ENCODE measurements around the gene PPP1R12A. TPM values are rescaled to one million over a fixed set of nuclear protein-coding genes. Genes with fewer than 3 reads are reported as not detected.
"Not testable (repeated sequence)": the region's sequence is repeated elsewhere in the genome, so short reads cannot be mapped to it uniquely, and the experiment has no call there.

Gene PPP1R12A
- polyA plus RNA-seq (2013, experiment 1 of 2): 63.6 TPM
- 81.6 TPM for polyA plus RNA-seq (2013, experiment 2 of 2)

DNA sequence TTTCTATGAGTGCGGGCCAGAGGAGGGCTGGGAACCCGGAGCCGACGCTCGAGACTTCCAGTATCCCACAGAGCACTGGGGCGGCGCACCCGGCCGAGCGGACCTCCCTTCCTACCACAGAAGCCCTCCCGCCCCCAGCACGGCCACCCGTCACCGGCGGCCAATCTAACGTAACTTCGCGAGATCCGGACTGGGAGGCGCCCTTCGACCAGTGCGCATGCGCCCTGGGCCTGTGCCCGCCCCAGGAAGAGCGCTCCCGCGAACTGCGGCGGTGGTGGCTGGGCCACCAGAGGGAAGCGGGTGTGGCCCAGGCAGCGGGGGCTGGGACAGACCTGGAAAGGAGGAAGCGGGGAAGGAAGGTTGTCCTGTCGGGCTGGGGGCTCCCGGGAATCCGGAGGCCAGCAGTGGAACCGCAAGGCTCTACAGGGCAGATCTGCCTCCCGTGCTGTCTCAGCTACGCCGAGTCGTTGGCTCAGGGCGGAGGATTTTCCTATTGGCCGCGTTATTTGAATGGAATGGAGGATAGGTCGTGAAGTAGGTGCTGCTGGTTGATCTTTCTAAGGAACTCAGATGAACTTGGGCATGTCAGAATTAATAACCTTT lies at the start of gene PPP1R12A:
TSS of gene PPP1R12A (minus strand) at position 77 of the 603 bp plus-strand sequence. CDS start 166 bp downstream, outside the sequence.
- peaks cover 7% of the 10 kb centered on the region for H3K4me1 ChIP-seq (ENCODE audit: control insufficient read depth, insufficient read depth, low read length, poor library complexity, severe bottlenecking)
- WGBS, 2 experiments (ENCODE audit: insufficient coverage in 2 of 2): 0% methylated on average over 18 to 39 of the region's 44 CpGs

DNA sequence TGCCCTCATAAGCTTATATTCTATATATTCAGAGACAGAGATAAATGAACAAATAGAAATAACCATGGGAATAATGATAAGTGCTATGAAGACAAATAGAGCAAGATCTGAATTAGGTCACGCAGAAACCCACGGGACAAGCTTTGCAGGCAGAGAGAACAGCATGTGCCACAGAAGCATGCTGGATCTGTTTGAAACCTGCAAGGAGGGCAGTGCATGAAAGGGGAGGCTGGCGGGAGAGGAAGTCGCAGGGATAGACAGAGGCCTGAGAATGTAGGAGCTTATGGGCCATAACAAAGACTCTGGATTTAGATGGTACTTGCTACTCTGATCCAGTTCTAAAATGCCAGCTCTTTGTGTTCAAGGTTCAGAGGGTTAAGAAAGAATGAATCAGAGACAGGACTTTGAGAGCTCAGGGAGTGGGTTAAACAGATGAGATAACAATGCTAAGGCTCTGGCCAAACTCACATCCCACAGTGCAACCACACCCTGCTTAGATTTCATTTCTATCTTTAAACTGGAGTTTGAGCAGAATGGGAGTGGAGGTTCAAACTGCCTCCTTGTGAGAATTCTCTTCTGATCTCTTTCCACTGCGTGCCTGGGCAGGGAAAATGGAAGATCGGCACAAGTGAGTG lies 49.2 kb upstream of the PPP1R12A start:
- 93 to 99% methylated on average over 4 to 6 of the region's 6 CpGs for WGBS, 2 experiments (ENCODE audit: insufficient coverage in 2 of 2)
- peak overlapping the region; percentile 17 for H3K27ac ChIP-seq (ENCODE audit: low read depth, low read length, severe bottlenecking)

More for the DNA sequence above, at the start of gene PPP1R12A:
- Histone ChIP-seq H3K36me3 (ENCODE audit: control insufficient read depth, insufficient read depth, low read length) (no peaks in the 10 kb centered on the region), H3K9me3 (ENCODE audit: control insufficient read depth, low read length) (no peaks in the 10 kb centered on the region), H3K4me3 (ENCODE audit: extremely low read depth, insufficient read depth, low read length, poor library complexity, severe bottlenecking) (peak within 1 kb of the TSS; percentile 98), H3K27ac (ENCODE audit: low read depth, low read length, severe bottlenecking) (peak within 1 kb of the TSS; percentile 95)

DNA sequence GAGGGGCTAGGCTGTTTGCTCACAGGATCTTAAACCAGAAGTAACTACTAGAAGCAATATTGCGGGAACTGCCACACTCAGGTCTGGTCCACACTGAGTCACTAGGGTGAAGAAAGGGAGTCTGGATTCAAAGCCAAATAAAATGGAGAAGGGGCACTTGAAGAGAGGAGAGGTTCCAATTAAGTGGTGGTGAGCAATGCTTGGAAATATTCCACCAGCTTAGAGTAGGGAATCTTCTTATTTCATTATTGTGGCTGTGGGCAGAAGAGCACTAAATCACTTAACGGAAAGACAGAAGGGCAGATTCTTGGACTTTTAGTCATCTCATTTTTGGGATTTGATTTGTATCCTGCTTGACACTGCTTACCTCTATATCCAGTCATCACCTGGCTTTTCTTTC lies 48.6 kb upstream of the PPP1R12A start:
- H3K9me3 ChIP-seq (ENCODE audit: control insufficient read depth, low read length): no peaks in the 10 kb centered on the region
- peaks cover 19% of the 10 kb centered on the region for H3K4me1 ChIP-seq (ENCODE audit: control insufficient read depth, insufficient read depth, low read length, poor library complexity, severe bottlenecking)
- H3K4me3 ChIP-seq (ENCODE audit: extremely low read depth, insufficient read depth, low read length, poor library complexity, severe bottlenecking): no peak overlapping the region
- peak overlapping the region; percentile 54 for H3K27ac ChIP-seq (ENCODE audit: low read depth, low read length, severe bottlenecking)
- WGBS, 2 experiments (ENCODE audit: insufficient coverage in 2 of 2): 94 to 100% methylated on average over 2 of the region's 2 CpGs
- H3K36me3 ChIP-seq (ENCODE audit: control insufficient read depth, insufficient read depth, low read length): no peaks in the 10 kb centered on the region

More for the DNA sequence above, 49.2 kb upstream of the PPP1R12A start:
- Histone ChIP-seq H3K4me3 (ENCODE audit: extremely low read depth, insufficient read depth, low read length, poor library complexity, severe bottlenecking) (no peak overlapping the region), H3K9me3 (ENCODE audit: control insufficient read depth, low read length) (no peaks in the 10 kb centered on the region), H3K36me3 (ENCODE audit: control insufficient read depth, insufficient read depth, low read length) (no peaks in the 10 kb centered on the region), H3K4me1 (ENCODE audit: control insufficient read depth, insufficient read depth, low read length, poor library complexity, severe bottlenecking) (peaks cover 20% of the 10 kb centered on the region)

GRCh38 chr12:79982086-79983062 lies 47.5 kb upstream of the PPP1R12A start:
- Histone ChIP-seq H3K4me1 (ENCODE audit: control insufficient read depth, insufficient read depth, low read length, poor library complexity, severe bottlenecking) (peaks cover 16% of the 10 kb centered on the region), H3K9me3 (ENCODE audit: control insufficient read depth, low read length) (no peaks in the 10 kb centered on the region), H3K36me3 (ENCODE audit: control insufficient read depth, insufficient read depth, low read length) (no peaks in the 10 kb centered on the region), H3K27ac (ENCODE audit: low read depth, low read length, severe bottlenecking) (no peak overlapping the region), H3K4me3 (ENCODE audit: extremely low read depth, insufficient read depth, low read length, poor library complexity, severe bottlenecking) (no peak overlapping the region)
- WGBS, 2 experiments (ENCODE audit: insufficient coverage in 2 of 2): 83 to 91% methylated on average over 1 to 3 of the region's 5 CpGs

- H3K4me1 ChIP-seq (ENCODE audit: control insufficient read depth, insufficient read depth, low read length, poor library complexity, severe bottlenecking): peaks cover 7% of the 10 kb centered on the region
- no peak overlapping the region for H3K4me3 ChIP-seq (ENCODE audit: extremely low read depth, insufficient read depth, low read length, poor library complexity, severe bottlenecking)
- H3K9me3 ChIP-seq (ENCODE audit: control insufficient read depth, low read length): no peaks in the 10 kb centered on the region
- H3K27ac ChIP-seq (ENCODE audit: low read depth, low read length, severe bottlenecking): no peak overlapping the region
- no peaks in the 10 kb centered on the region for H3K36me3 ChIP-seq (ENCODE audit: control insufficient read depth, insufficient read depth, low read length)
- WGBS, 2 experiments (ENCODE audit: insufficient coverage in 2 of 2): 56 to 88% methylated on average over 1 of the region's 1 CpG
Observed at GRCh38 chr12:79978692-79979091, 43.8 kb upstream of the PPP1R12A start.

- H3K9me3 ChIP-seq (ENCODE audit: control insufficient read depth, low read length); H3K36me3 ChIP-seq (ENCODE audit: control insufficient read depth, insufficient read depth, low read length); H3K4me3 ChIP-seq (ENCODE audit: extremely low read depth, insufficient read depth, low read length, poor library complexity, severe bottlenecking); H3K4me1 ChIP-seq (ENCODE audit: control insufficient read depth, insufficient read depth, low read length, poor library complexity, severe bottlenecking); H3K27ac ChIP-seq (ENCODE audit: low read depth, low read length, severe bottlenecking): not testable (repeated sequence)
- WGBS, 2 experiments (ENCODE audit: insufficient coverage in 2 of 2): no CpG with 5 or more reads among the region's 3 CpGs
Observed at GRCh38 chr12:79977856-79978460, 43.1 kb upstream of the PPP1R12A start.

GRCh38 chr12:79975143-79975542 lies 40.2 kb upstream of the PPP1R12A start:
- Histone ChIP-seq H3K36me3 (ENCODE audit: control insufficient read depth, insufficient read depth, low read length) (no peaks in the 10 kb centered on the region), H3K4me3 (ENCODE audit: extremely low read depth, insufficient read depth, low read length, poor library complexity, severe bottlenecking) (no peak overlapping the region), H3K9me3 (ENCODE audit: control insufficient read depth, low read length) (no peaks in the 10 kb centered on the region), H3K27ac (ENCODE audit: low read depth, low read length, severe bottlenecking) (no peak overlapping the region), H3K4me1 (ENCODE audit: control insufficient read depth, insufficient read depth, low read length, poor library complexity, severe bottlenecking) (no peaks in the 10 kb centered on the region)
- no CpG with 5 or more reads among the region's 5 CpGs for WGBS, 2 experiments (ENCODE audit: insufficient coverage in 2 of 2)

DNA sequence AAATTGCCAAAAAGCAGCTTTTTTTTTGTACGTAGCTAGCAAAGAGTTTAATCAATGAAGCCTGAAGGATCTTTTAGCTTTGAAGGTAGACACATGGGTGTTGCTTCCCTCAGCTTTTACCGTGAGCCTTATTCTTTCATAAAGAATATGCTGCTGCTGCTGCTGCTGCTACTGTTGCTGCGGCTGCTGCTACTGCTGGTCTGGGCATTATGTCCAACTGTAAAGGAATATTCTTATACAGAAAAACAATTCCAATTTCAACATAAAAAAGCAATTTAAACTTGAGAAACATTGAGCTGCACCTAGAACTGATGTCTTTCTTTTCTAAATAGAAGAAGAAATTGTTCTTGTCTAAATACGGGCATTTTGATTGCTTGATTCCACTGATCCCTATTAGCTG lies 38.9 kb upstream of the PPP1R12A start:
- H3K4me1 ChIP-seq (ENCODE audit: control insufficient read depth, insufficient read depth, low read length, poor library complexity, severe bottlenecking): no peaks in the 10 kb centered on the region
- no peaks in the 10 kb centered on the region for H3K9me3 ChIP-seq (ENCODE audit: control insufficient read depth, low read length)
- no peaks in the 10 kb centered on the region for H3K36me3 ChIP-seq (ENCODE audit: control insufficient read depth, insufficient read depth, low read length)
- no peak overlapping the region for H3K27ac ChIP-seq (ENCODE audit: low read depth, low read length, severe bottlenecking)
- no peak overlapping the region for H3K4me3 ChIP-seq (ENCODE audit: extremely low read depth, insufficient read depth, low read length, poor library complexity, severe bottlenecking)
- 77 to 83% methylated on average over 2 of the region's 4 CpGs for WGBS, 2 experiments (ENCODE audit: insufficient coverage in 2 of 2)

DNA sequence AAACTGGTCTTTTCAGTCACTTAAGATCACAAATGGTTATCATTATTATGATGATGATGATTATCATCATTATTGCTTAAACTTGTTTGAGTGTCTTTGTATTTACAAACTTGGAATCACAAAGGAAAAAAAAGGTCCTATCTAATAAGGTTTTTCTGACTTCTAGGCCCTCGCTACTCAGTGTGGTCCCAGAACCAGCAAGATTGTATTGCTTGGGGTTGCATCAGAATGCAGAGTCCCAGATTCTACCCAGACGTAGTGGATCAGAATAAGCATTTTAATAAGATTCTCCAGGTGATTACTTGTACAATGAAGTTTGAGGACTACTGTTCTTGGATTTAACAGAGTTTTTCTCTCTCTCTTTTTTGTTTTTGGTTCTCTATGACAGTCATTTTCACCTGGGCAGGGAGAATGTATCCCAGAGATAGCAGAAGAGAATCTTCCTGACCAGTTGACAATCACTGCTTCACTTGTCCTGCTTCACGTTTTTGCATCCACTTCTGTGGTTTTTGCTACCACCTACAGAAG lies 29.3 kb upstream of the PPP1R12A start:
- 83 to 88% methylated on average over 2 of the region's 3 CpGs for WGBS, 2 experiments (ENCODE audit: insufficient coverage in 2 of 2)
- no peaks in the 10 kb centered on the region for H3K9me3 ChIP-seq (ENCODE audit: control insufficient read depth, low read length)
- no peak overlapping the region for H3K4me3 ChIP-seq (ENCODE audit: extremely low read depth, insufficient read depth, low read length, poor library complexity, severe bottlenecking)
- H3K36me3 ChIP-seq (ENCODE audit: control insufficient read depth, insufficient read depth, low read length): no peaks in the 10 kb centered on the region
- no peak overlapping the region for H3K27ac ChIP-seq (ENCODE audit: low read depth, low read length, severe bottlenecking)
- peaks cover 3% of the 10 kb centered on the region for H3K4me1 ChIP-seq (ENCODE audit: control insufficient read depth, insufficient read depth, low read length, poor library complexity, severe bottlenecking)

GRCh38 chr12:79961411-79961810 lies 26.5 kb upstream of the PPP1R12A start:
- H3K4me3 ChIP-seq (ENCODE audit: extremely low read depth, insufficient read depth, low read length, poor library complexity, severe bottlenecking): no peak overlapping the region
- WGBS, 2 experiments (ENCODE audit: insufficient coverage in 2 of 2): 83 to 100% methylated on average over 1 of the region's 1 CpG
- no peaks in the 10 kb centered on the region for H3K36me3 ChIP-seq (ENCODE audit: control insufficient read depth, insufficient read depth, low read length)
- no peak overlapping the region for H3K27ac ChIP-seq (ENCODE audit: low read depth, low read length, severe bottlenecking)
- peaks cover 3% of the 10 kb centered on the region for H3K4me1 ChIP-seq (ENCODE audit: control insufficient read depth, insufficient read depth, low read length, poor library complexity, severe bottlenecking)
- no peaks in the 10 kb centered on the region for H3K9me3 ChIP-seq (ENCODE audit: control insufficient read depth, low read length)
